AG09319 (cell line): ENCODE results near the gene CNGA1.

Experiments used
- DNase-seq: peaks from one replicate; pipeline ENCODE4 v3.0.0-alpha.2; 2010; ENCODE audit warnings: low read depth; ENCODE audit errors: extremely low read depth
- CTCF ChIP-seq: IDR thresholded peaks from 2 replicates; pipeline ENCODE4 v1.5.1; 2011; ENCODE audit warnings: low read depth, mild to moderate bottlenecking, inconsistent platforms, low read length, moderate library complexity

Gene CNGA1

GRCh38 chr4:47972721-47973120 is 43.8 kb downstream of the CNGA1 start:
- DNase-seq, result no peak
- TF ChIP-seq CTCF, result no peak

GRCh38 chr4:47972181-47972580 is 44.3 kb downstream of the CNGA1 start:
- no peak for DNase-seq
- TF ChIP-seq CTCF, result no peak

GRCh38 chr4:47968847-47969246 is 47.6 kb downstream of the CNGA1 start:
- no peak for TF ChIP-seq CTCF
- no peak for DNase-seq

- DNase-seq, result no peak
- no peak for TF ChIP-seq CTCF
These were observed 61.8 kb downstream of the CNGA1 start for GRCh38 chr4:47954677-47955076.

GRCh38 chr4:47954245-47954644 is 62.2 kb downstream of the CNGA1 start:
- TF ChIP-seq CTCF, result no peak
- DNase-seq, result no peak

- no peak for DNase-seq
- TF ChIP-seq CTCF, result no peak
These were observed 70.4 kb downstream of the CNGA1 start for GRCh38 chr4:47945930-47946726.

- no peak for DNase-seq
These were observed 74.2 kb downstream of the CNGA1 start for GRCh38 chr4:47942081-47942819.

More at GRCh38 chr4:47942081-47942819, 74.2 kb downstream of the CNGA1 start:
- no peak for TF ChIP-seq CTCF
